Mucosa of rectum (tissue), 2 donors: ENCODE results near the gene CEP85.

Experiments used
- H3K27ac ChIP-seq, 2 donors: one replicate each; pipeline ENCODE4 v1.7.0; 2013; ENCODE audit warnings: inconsistent platforms in 2 of 2, low read depth in 2 of 2, low read length in 2 of 2
- H3K27me3 ChIP-seq, 2 donors: one replicate each; pipeline ENCODE4 v1.7.0; 2013; ENCODE audit warnings: low read length in 2 of 2; ENCODE audit not compliant: control insufficient read depth in 2 of 2, insufficient read depth in 2 of 2
- H3K36me3 ChIP-seq, 2 donors: one replicate each; pipeline ENCODE4 v1.7.0; 2013; ENCODE audit warnings: low read length in 2 of 2; ENCODE audit not compliant: control insufficient read depth in 2 of 2, insufficient read depth in 2 of 2
- H3K4me1 ChIP-seq, 2 donors: one replicate each; pipeline ENCODE4 v1.7.0; 2013; ENCODE audit warnings: low read length in 2 of 2, mild to moderate bottlenecking in 1 of 2; ENCODE audit not compliant: control insufficient read depth in 2 of 2, insufficient read depth in 2 of 2
- H3K4me3 ChIP-seq, 2 donors: one replicate each; pipeline ENCODE4 v1.7.0; 2013; ENCODE audit warnings: low read length in 2 of 2
- H3K9ac ChIP-seq, 2 donors: one replicate each; pipeline ENCODE4 v1.7.0; 2013; ENCODE audit warnings: low read length in 2 of 2, low read depth in 1 of 2, mild to moderate bottlenecking in 1 of 2
- H3K9me3 ChIP-seq, 2 donors: one replicate each; pipeline ENCODE4 v1.7.0; 2013; ENCODE audit warnings: low read length in 2 of 2; ENCODE audit not compliant: control insufficient read depth in 2 of 2
- donor health status: healthy.
- donor health status: Normal muscosa, but diverticular disease.

CEP85 gene

GRCh38 chr1:26233903-26234643 lies at the start of gene CEP85:
Gene CEP85 (plus strand): TSS chr1:26234200. CDS start chr1:26239784, 5,584 bp downstream.
- peak within 1 kb of the TSS; percentile 93 to 97 for H3K4me3 ChIP-seq

GRCh38 chr1:26184883-26185282 lies 49.1 kb upstream of the CEP85 start:
- H3K36me3 ChIP-seq = peaks cover 27 to 29% of the 10 kb centered on the region in 2 donors
- no peak overlapping the region for H3K9ac ChIP-seq
- H3K27ac ChIP-seq = no peak overlapping the region
- no peaks in the 10 kb centered on the region for H3K4me1 ChIP-seq
- H3K9me3 ChIP-seq = no peaks in the 10 kb centered on the region
- no peaks in the 10 kb centered on the region for H3K27me3 ChIP-seq
- no peak overlapping the region for H3K4me3 ChIP-seq

More at GRCh38 chr1:26233903-26234643, at the start of gene CEP85:
- Histone ChIP-seq H3K27ac (peak within 1 kb of the TSS; percentile 89 to 91), H3K9me3 (no peaks in the 10 kb centered on the region), H3K36me3 (no peaks in the 10 kb centered on the region), H3K9ac (peak within 1 kb of the TSS; percentile 86 to 90), H3K27me3 (no peaks in the 10 kb centered on the region), H3K4me1 (peaks cover 11 to 20% of the 10 kb centered on the region in 2 donors)

- Histone ChIP-seq H3K4me3 (no peak overlapping the region), H3K9me3 (no peaks in the 10 kb centered on the region), H3K27me3 (no peaks in the 10 kb centered on the region), H3K27ac (no peak overlapping the region), H3K9ac (no peak overlapping the region), H3K4me1 (no peaks in the 10 kb centered on the region), H3K36me3 (peaks cover 16 to 19% of the 10 kb centered on the region in 2 donors)
These were observed 46.1 kb upstream of the CEP85 start for GRCh38 chr1:26187882-26188281.

GRCh38 chr1:26188477-26188876 lies 45.5 kb upstream of the CEP85 start:
- Histone ChIP-seq H3K36me3 (peaks cover 12 to 19% of the 10 kb centered on the region in 2 donors), H3K27me3 (no peaks in the 10 kb centered on the region)

GRCh38 chr1:26189331-26189730 lies 44.7 kb upstream of the CEP85 start:
- H3K9me3 ChIP-seq = no peaks in the 10 kb centered on the region
- H3K27me3 ChIP-seq = no peaks in the 10 kb centered on the region
- H3K36me3 ChIP-seq = peaks cover 12 to 17% of the 10 kb centered on the region in 2 donors
- H3K9ac ChIP-seq = no peak overlapping the region
- H3K4me1 ChIP-seq = no peaks in the 10 kb centered on the region
- H3K4me3 ChIP-seq = no peak overlapping the region
- H3K27ac ChIP-seq = no peak overlapping the region

More at GRCh38 chr1:26188477-26188876, 45.5 kb upstream of the CEP85 start:
- Histone ChIP-seq H3K27ac (no peak overlapping the region), H3K9ac (no peak overlapping the region), H3K9me3 (no peaks in the 10 kb centered on the region), H3K4me1 (no peaks in the 10 kb centered on the region), H3K4me3 (no peak overlapping the region)

- H3K36me3 ChIP-seq = peaks cover 12 to 17% of the 10 kb centered on the region in 2 donors
- H3K9me3 ChIP-seq = no peaks in the 10 kb centered on the region
- H3K4me1 ChIP-seq = no peaks in the 10 kb centered on the region
- no peak overlapping the region for H3K4me3 ChIP-seq
- H3K27ac ChIP-seq = no peak overlapping the region
- no peaks in the 10 kb centered on the region for H3K27me3 ChIP-seq
- no peak overlapping the region for H3K9ac ChIP-seq
These were observed 44.2 kb upstream of the CEP85 start for GRCh38 chr1:26189751-26190275.

GRCh38 chr1:26190373-26190987 lies 43.5 kb upstream of the CEP85 start, which contains the start of gene CATSPER4:
Gene CATSPER4 (plus strand): TSS chr1:26190602. CDS start chr1:26190628, 26 bp downstream.
- Histone ChIP-seq H3K4me1 (no peaks in the 10 kb centered on the region), H3K9me3 (no peaks in the 10 kb centered on the region), H3K36me3 (peaks cover 12 to 14% of the 10 kb centered on the region in 2 donors), H3K9ac (no peak within 1 kb of the TSS), H3K4me3 (no peak within 1 kb of the TSS), H3K27me3 (no peaks in the 10 kb centered on the region), H3K27ac (no peak within 1 kb of the TSS)

- H3K4me3 ChIP-seq = no peak overlapping the region
These were observed 42.3 kb upstream of the CEP85 start for GRCh38 chr1:26191739-26192138.

GRCh38 chr1:26195805-26196204 lies 38.2 kb upstream of the CEP85 start:
- Histone ChIP-seq H3K4me3 (no peak overlapping the region), H3K4me1 (no peaks in the 10 kb centered on the region), H3K27ac (no peak overlapping the region), H3K9ac (no peak overlapping the region), H3K27me3 (no peaks in the 10 kb centered on the region), H3K9me3 (no peaks in the 10 kb centered on the region), H3K36me3 (no peaks in the 10 kb centered on the region)

More at GRCh38 chr1:26191739-26192138, 42.3 kb upstream of the CEP85 start:
- Histone ChIP-seq H3K27me3 (no peaks in the 10 kb centered on the region), H3K9me3 (no peaks in the 10 kb centered on the region), H3K9ac (no peak overlapping the region), H3K4me1 (no peaks in the 10 kb centered on the region), H3K36me3 (peaks cover 11 to 12% of the 10 kb centered on the region in 2 donors), H3K27ac (no peak overlapping the region)

- H3K27me3 ChIP-seq = no peaks in the 10 kb centered on the region
- no peak overlapping the region for H3K9ac ChIP-seq
- H3K4me1 ChIP-seq = no peaks in the 10 kb centered on the region
- no peaks in the 10 kb centered on the region for H3K36me3 ChIP-seq
- no peak overlapping the region for H3K27ac ChIP-seq
- no peaks in the 10 kb centered on the region for H3K9me3 ChIP-seq
- no peak overlapping the region for H3K4me3 ChIP-seq
These were observed 36.7 kb upstream of the CEP85 start for GRCh38 chr1:26197301-26197700.
